Activated CD4-positive, alpha-beta T cell treated with anti-CD3 and anti-CD28 coated beads for 48 hours (primary cell): ENCODE results near the gene SPATA31D1.

Experiments used
- DNase-seq: peaks from one replicate; pipeline ENCODE4 v3.0.0-alpha.2; 2020

Gene SPATA31D1

DNA sequence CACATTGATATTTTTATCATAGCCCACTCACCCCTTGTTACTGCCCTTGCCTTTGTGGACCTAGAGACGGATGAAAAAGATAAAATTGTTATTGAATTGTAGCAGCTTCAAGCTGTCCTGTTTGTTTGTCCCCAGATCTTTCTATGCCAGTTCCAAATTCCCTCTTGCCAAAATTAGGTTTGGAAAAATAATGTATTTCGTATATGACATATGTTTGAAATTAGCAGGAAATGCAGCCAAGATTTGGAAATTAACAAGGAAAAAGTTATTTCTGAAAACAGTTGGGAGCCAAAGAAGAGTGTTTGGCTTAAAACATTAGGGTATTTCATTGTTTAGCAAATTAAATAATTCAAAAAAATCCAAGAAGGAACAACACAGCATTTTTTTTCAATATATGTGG is 33.5 kb downstream of the SPATA31D1 start:
- no peak for DNase-seq

DNA sequence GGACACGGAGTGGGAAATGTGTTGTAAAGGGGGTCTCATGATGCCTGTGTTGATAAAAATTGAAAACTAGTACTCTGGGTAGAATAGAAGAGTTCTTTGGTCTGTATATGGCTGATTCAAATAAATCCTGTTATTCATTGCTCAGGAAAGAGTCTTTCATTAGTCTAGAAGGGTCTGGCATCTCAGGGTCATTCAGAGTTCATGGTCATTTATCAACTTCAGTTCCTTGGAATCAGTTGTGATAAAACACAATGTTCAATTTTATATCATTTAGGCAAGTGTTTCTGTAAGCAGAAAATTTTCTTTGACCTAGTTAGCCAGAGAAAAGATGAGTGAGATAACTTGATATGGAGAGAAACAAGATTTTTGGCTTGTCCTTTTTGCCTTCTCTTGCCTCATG is 36.3 kb downstream of the SPATA31D1 start:
- DNase-seq = no peak

DNA sequence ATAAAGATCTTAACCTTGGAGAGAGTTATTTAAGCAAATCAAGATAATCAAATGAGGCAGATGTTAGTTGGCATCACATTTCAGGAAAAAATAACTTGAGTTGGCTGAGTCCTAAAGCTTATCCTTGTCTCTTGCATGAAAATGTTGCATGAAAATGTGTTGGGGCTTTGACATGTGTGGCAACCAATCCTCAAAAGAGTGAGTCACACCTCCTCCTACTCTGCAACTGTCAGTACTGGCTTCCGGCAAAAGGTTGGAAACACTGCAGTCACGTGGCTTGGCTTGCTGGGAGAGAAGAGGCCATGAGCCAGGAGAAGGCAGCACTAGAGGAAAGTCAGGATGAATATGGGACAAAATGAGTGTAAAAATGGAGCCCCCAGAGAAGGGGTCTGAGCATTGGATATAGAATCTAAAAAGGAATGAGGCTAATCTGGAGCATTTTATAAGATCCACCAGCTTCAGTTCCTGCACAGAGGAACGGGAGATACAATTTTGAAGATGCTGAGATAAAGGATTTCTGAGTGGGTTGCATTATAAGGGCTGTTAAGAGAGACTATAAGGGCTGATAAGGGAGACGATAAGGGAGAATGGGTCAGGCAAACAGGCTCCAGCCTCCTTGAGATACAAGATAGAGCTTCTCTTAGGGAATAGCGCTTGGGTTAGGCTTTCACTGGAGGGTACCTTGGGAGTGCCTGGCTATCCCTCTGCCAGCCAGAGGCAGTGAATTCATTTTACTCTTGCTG is 43.1 kb downstream of the SPATA31D1 start:
- DNase-seq = no peak

DNA sequence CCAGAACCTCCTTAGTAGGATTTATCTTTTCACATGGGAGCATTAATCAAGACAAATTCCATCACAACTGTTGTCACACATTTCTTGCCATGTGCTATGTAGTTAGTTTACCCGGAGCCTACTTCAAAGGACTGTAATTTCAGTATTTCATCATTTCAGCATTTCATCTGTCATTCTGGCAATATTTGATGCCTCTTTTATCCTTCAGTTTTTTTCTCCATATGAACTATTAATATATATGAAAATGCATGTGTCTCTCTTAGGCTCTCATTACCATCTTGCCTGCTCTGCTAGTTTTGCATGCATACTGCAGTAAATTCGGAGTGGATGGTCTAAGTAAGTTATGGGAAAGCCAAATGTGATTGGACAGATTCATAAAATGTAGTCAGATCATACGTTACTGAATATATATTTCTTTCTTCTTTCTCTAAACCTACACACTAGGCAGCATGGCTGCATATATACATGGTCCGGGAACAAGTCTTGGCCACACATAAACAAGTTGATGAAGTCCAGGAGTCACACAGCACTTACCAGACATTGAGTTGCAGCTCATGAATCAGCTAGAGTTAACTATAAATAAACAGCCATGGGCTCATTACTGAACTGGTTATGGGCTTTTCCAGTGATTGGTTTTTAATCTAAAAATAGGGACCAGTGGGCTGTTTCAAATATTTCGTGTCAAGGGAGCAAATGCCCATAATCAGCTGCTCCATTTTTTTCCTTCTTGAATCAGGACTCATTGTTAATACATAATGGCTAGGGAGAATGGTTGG is 46.6 kb downstream of the SPATA31D1 start:
- DNase-seq = no peak

DNA sequence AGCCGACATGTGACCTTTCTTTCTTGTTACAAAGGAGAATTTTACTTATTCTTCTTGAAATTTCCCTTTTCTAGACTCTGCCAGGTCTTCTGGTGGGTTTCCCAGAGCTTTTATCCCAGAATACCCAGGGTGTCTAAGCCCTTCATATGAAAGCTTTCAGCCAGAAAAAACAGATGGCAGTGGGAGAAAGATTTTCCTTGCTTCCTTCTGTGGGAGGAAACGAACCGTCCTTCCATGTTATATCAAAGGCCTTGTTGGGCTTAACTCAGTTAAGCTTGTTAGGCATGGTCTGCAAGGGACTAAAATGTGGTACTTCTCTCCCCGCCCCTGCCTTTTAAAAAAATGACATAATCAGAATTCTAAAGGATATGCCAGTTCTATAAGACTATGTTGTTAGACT is 47.5 kb downstream of the SPATA31D1 start:
- no peak for DNase-seq

DNA sequence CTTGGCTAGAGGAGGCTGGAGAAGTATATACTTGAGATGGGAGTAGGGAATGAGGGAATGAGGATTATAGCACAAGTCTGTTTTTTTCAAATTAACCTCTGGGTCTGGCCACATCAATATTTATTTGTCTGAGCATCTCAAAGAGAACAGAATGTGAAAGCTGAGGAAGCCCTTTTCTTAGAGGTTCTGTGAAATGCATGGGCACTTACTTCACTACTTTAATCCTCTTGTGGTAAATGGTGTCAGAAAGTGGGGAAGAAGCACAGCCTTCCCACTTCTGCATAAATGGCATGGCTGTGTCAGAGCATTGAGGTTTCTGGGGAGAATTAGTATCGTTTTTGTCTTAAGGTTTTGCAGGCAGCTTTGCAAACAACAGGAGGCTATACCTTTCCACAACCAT is 48.6 kb downstream of the SPATA31D1 start:
- no peak for DNase-seq

DNA sequence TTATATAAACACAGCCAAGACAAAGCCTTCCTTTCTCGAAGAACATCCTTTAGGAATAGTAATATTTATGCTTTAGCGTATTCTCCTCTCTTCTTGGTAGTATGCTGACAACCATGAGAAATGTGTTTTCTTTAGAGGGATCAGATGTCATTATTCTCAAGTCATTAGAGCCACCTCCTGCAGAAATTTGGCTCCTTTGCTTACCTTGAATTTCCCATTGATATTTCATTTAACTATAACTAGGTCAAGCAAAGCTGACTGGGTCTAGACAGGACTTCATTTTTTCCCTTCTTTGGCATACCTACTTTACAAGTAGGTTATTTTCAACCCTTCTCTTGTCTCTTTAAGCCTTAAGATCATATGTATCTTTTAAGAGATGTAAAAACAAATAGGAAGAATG is 50.3 kb downstream of the SPATA31D1 start:
- no peak for DNase-seq
